ENCODE results near the gene CNOT3. TPM values are rescaled to one million over a fixed set of nuclear protein-coding genes. Genes with fewer than 3 reads are reported as not detected.
"Not testable (repeated sequence)": the region's sequence is repeated elsewhere in the genome, so short reads cannot be mapped to it uniquely, and the experiment has no call there.

CNOT3 gene
- total and polyA plus RNA-seq, 3 donors from 2014 or later = 79.3 to 94.3 (median 79.9) TPM

- WGBS, 2 donors = 49 to 74% methylated on average over 9 to 10 of the region's 10 CpGs
- intact Hi-C loops (cut with DNase I; ENCODE audit: low total_unique reads) = no loop called here
- Histone ChIP-seq H3K36me3 (ENCODE audit: low read depth, missing control alignments) (no peaks in the 10 kb centered on the region), H3K9me3 (no peaks in the 10 kb centered on the region), H3K4me3 (no peak overlapping the region), H3K27ac (no peak overlapping the region), H3K27me3 (no peaks in the 10 kb centered on the region), H3K4me1 (no peaks in the 10 kb centered on the region)
- TF ChIP-seq POLR2A (IDR thresholded peaks at IDR 0.05) = no peak
- TF ChIP-seq CTCF (IDR thresholded peaks at IDR 0.05) = peak; percentile 19 to 37 (median 32)
- DNase-seq = peak; percentile 87
Measured at GRCh38 chr19:54179921-54180461, 42.4 kb downstream of the CNOT3 start.

DNA sequence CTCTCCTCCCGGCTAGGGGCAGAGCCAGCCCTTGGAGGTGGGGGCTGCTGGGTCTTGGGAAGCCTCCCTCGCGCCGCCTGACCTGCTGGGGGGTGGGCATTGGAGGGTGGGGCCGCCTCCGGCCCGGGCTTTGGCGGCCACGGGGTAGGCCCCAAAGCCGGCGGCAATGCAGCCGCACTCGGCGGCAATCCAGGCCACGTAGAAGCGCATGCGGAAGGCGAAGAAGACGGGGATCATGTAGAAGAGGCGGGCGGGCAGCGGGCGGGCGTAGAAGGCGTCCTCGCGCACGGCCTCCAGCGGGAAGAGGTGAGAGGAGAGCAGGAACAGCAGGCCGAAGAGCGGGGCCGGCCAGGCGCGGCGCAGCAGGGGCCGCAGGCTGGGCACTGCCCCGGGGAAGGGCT lies 43.1 kb downstream of the CNOT3 start:
- WGBS, 2 donors = 68 to 92% methylated on average over 8 to 37 of the region's 37 CpGs

GRCh38 chr19:54181894-54182293 lies 44.3 kb downstream of the CNOT3 start:
- WGBS, 2 donors = 80 to 91% methylated on average over 3 of the region's 3 CpGs
- DNase-seq; H3K9me3 ChIP-seq; H3K36me3 ChIP-seq (ENCODE audit: low read depth, missing control alignments); intact Hi-C loops (cut with DNase I; ENCODE audit: low total_unique reads); H3K27me3 ChIP-seq; H3K4me1 ChIP-seq; H3K4me3 ChIP-seq; H3K27ac ChIP-seq: not testable (repeated sequence)

More for the DNA sequence above, 43.1 kb downstream of the CNOT3 start:
- H3K4me3 ChIP-seq = no peak overlapping the region
- no peak for DNase-seq
- H3K27me3 ChIP-seq = no peaks in the 10 kb centered on the region
- H3K4me1 ChIP-seq = no peaks in the 10 kb centered on the region
- intact Hi-C loops (cut with DNase I; ENCODE audit: low total_unique reads) = no loop called here
- TF ChIP-seq CTCF (IDR thresholded peaks at IDR 0.05) (no peak), POLR2A (IDR thresholded peaks at IDR 0.05) (no peak)
- no peaks in the 10 kb centered on the region for H3K9me3 ChIP-seq
- no peak overlapping the region for H3K27ac ChIP-seq
- no peaks in the 10 kb centered on the region for H3K36me3 ChIP-seq (ENCODE audit: low read depth, missing control alignments)

DNA sequence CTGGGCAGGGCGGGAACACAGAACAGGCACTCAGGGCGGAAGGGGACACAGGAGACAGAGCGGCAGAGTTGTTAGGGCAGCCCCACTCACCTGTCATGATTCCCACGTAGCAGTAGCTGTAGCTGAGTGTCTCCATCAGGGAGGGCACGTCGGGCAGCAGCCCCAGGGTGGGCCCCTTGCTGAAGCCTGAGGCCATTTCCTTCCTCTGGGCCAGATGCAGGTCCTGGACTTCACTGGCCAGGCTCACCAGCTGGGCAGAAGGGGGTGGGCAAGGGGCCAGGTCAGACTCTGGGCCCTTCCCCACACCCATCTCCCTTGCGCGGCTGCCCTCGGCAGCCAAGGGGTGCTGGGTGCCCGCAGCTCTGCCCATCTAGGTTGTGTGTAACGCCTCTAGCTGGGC lies 45.9 kb downstream of the CNOT3 start:
- no peaks in the 10 kb centered on the region for H3K36me3 ChIP-seq (ENCODE audit: low read depth, missing control alignments)
- intact Hi-C loops (cut with DNase I; ENCODE audit: low total_unique reads) = no loop called here
- 91 to 97% methylated on average over 9 to 11 of the region's 11 CpGs for WGBS, 2 donors
- TF ChIP-seq CTCF (IDR thresholded peaks at IDR 0.05) (no peak), POLR2A (IDR thresholded peaks at IDR 0.05) (no peak)
- H3K27me3 ChIP-seq = no peaks in the 10 kb centered on the region
- no peak overlapping the region for H3K27ac ChIP-seq
- no peaks in the 10 kb centered on the region for H3K9me3 ChIP-seq
- no peak overlapping the region for H3K4me3 ChIP-seq
- peaks cover 11% of the 10 kb centered on the region for H3K4me1 ChIP-seq
- DNase-seq = no peak

- 63 to 71% methylated on average over 8 of the region's 8 CpGs for WGBS, 2 donors
- no peaks in the 10 kb centered on the region for H3K9me3 ChIP-seq
- H3K27me3 ChIP-seq = no peaks in the 10 kb centered on the region
- peak overlapping the region; percentile 97 to 100 for H3K27ac ChIP-seq
- TF ChIP-seq CTCF (IDR thresholded peaks at IDR 0.05) (no peak), POLR2A (IDR thresholded peaks at IDR 0.05) (no peak)
- intact Hi-C loops (cut with DNase I; ENCODE audit: low total_unique reads) = no loop called here
- H3K4me1 ChIP-seq = peaks cover 14% of the 10 kb centered on the region
- H3K4me3 ChIP-seq = no peak overlapping the region
- H3K36me3 ChIP-seq (ENCODE audit: low read depth, missing control alignments) = no peaks in the 10 kb centered on the region
- no peak for DNase-seq
Measured at GRCh38 chr19:54186351-54186750, 48.8 kb downstream of the CNOT3 start.
